SU-DHL-6 (cell line): ENCODE measurements around the gene SDF2L1.

Source experiments
- CTCF ChIP-seq: fragments of 200-600 bp; sonication (generic); IDR thresholded peaks from one replicate; pipeline ENCODE4 v1.5.1; 2017; ENCODE audit warnings: antibody characterized with exemption, mild to moderate bottlenecking, low read length, moderate library complexity; ENCODE audit not compliant: insufficient read depth, poor library complexity, severe bottlenecking
- EZH2phosphoT487 ChIP-seq: fragments of 200-600 bp; sonication (generic), shearing (Covaris generic); conservative IDR thresholded peaks from 2 replicates; pipeline ENCODE4 v1.6.1; 2018; ENCODE audit warnings: mild to moderate bottlenecking, antibody characterized with exemption, low read length, moderate library complexity, mixed read lengths

- TF ChIP-seq CTCF, result no peak
- no peak for TF ChIP-seq EZH2phosphoT487
These were observed 47.1 kb upstream of the SDF2L1 start for GRCh38 chr22:21594865-21595452.
